ENCODE results near the gene HTATSF1.

- TF ChIP-seq POLR2A (IDR thresholded peaks at IDR 0.05; ENCODE audit: low read length) (no peak), CTCF (IDR thresholded peaks at IDR 0.05) (no peak), RARB (CRISPR knock-in tag; IDR thresholded peaks at IDR 0.05) (no peak), FOSL2 (IDR thresholded peaks at IDR 0.05) (no peak), FOSL2 (CRISPR knock-in tag; IDR thresholded peaks at IDR 0.05) (no peak), RCOR1 (IDR thresholded peaks at IDR 0.05; ENCODE audit: low read depth, low read length) (no peak), JUNB (IDR thresholded peaks at IDR 0.05) (no peak), EP300 (IDR thresholded peaks at IDR 0.05) (no peak), E2F6 (IDR thresholded peaks at IDR 0.05; ENCODE audit: borderline replicate concordance, low read depth) (no peak), CHD4 (IDR thresholded peaks at IDR 0.05; ENCODE audit: borderline replicate concordance) (no peak)
These were observed 49.4 kb upstream of the HTATSF1 start for GRCh38 chrX:136447968-136448367.
